ENCODE measurements around the gene PLAC1.

GRCh38 chrX:134607523-134607922, 50.7 kb downstream of the PLAC1 start:
- TF ChIP-seq CTCF (conservative IDR thresholded peaks at IDR 0.05 in 1 of 2, IDR thresholded peaks at IDR 0.05 in 1 of 2; ENCODE audit: extremely low read depth in 1 of 2, insufficient read depth in 1 of 2, low read depth in 1 of 2, low read length in 2 of 2) (no peak), EZH2 (IDR thresholded peaks at IDR 0.05; ENCODE audit: borderline replicate concordance, low read length) (no peak)

Data from mammary epithelial cell (primary cell).